Astrocyte (in vitro differentiated cells and primary cell): ENCODE data around the gene INSIG2.

Experiments
- CTCF ChIP-seq: IDR thresholded peaks from 2 replicates; pipeline ENCODE4 v1.5.1; 2011; ENCODE audit warnings: low read depth, mild to moderate bottlenecking, inconsistent platforms, low read length, moderate library complexity; ENCODE audit not compliant: insufficient read depth
- EZH2 ChIP-seq: IDR thresholded peaks from 2 replicates; pipeline ENCODE4 v1.6.1; 2012; ENCODE audit warnings: mild to moderate bottlenecking, low read length, inconsistent platforms; ENCODE audit not compliant: insufficient read depth

DNA sequence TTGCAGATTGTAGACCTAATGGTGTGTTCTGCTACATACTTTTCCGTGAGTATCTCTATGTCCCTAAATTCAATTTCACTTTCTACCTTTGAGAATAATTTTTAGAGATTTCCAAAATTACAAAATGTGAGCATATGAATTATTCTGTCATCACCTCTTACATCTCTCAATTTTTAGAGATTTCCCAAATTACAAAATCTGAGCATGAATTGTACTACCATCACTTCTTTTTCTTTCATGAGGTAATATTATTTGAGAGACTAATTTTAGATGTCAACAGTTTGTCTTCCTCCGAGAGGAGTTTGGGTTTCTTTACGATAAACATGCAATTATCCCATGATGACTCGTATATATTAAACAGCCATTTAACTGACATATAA, 32.1 kb downstream of the INSIG2 start:
- TF ChIP-seq CTCF (no peak), EZH2 (no peak)
